ENCODE measurements around the gene ALPP.

The ALPP gene

DNA sequence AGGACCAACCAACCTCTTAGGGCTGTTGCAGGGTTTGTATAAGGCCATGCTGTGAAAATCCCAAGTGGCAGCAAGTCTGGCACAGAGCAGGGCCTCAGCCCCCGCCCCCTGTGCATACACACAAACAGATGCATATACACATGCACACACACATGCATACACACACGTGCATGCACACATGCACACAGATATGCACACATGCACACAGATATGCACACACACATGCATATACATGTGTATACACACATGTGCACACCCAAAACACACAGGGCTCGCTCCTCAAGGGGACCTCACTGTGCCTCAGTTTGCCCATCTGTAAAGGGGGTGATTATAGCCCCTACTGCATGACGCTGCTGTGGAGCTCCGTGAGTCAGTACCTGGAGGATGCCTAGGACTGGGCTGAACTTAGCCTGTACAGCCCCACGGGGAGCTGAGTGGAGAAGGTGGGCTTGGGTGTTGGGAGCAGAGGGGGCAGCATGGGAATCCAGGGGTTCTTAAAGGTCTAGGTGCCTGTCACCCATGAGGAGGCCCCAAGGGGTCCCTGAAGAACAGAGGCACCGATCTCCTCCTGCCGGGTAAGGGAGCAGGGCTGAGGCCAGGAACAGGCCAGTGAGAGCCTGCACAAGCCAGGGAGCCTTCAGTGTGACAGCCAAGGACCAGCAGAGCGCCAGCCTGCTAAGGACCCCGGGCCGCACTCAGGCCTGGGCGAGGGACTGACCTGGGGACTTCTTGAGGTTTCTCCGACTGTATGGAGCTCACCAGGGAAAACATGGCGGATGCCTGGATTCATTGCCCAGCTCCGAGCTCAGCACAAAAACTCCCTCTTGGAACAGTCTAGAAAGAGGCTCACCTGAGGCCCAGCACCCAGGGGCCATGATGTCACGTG is 53.4 kb downstream of the ALPP start:
- no peak for DNase-seq

Measured in NCI-H2081 treated with DMSO at 0.1 percent for 48 hours (cell line).